ENCODE data around the gene DBX1. TPM values are rescaled to one million over a fixed set of nuclear protein-coding genes. Genes with fewer than 3 reads are reported as not detected.
"Not testable (repeated sequence)": the region's sequence is repeated elsewhere in the genome, so short reads cannot be mapped to it uniquely, and the experiment has no call there.

The DBX1 gene
- total and polyA plus RNA-seq, 8 donors: not detected

DNA sequence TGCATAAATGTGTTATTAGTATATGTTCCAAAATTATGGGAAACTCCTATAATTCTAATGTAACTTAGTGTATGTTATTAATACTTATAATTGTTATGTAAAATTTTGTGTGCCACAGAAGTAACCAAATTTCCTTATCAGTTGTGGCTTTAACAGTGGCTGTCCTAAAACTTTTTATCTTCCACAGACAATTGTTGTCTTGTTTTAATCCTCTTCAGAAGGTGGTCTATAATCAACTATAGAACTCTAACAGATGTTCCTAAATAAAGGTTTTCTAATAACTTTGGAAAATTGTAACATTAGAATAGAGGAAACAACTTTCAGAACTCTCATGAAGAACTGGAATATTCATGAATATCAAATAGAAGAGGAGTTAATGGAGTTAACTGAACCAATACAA is 44.4 kb upstream of the DBX1 start:
- peaks cover 43 to 55% of the 10 kb centered on the region in 2 donors for H3K27me3 ChIP-seq
- H3K27ac ChIP-seq: no peak overlapping the region
- no peak for ATAC-seq
- H3K9me3 ChIP-seq: no peaks in the 10 kb centered on the region
- TF ChIP-seq, protein P1, sequence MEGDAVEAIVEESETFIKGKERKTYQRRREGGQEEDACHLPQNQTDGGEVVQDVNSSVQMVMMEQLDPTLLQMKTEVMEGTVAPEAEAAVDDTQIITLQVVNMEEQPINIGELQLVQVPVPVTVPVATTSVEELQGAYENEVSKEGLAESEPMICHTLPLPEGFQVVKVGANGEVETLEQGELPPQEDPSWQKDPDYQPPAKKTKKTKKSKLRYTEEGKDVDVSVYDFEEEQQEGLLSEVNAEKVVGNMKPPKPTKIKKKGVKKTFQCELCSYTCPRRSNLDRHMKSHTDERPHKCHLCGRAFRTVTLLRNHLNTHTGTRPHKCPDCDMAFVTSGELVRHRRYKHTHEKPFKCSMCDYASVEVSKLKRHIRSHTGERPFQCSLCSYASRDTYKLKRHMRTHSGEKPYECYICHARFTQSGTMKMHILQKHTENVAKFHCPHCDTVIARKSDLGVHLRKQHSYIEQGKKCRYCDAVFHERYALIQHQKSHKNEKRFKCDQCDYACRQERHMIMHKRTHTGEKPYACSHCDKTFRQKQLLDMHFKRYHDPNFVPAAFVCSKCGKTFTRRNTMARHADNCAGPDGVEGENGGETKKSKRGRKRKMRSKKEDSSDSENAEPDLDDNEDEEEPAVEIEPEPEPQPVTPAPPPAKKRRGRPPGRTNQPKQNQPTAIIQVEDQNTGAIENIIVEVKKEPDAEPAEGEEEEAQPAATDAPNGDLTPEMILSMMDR (IDR thresholded peaks at IDR 0.05): no peak
- H3K36me3 ChIP-seq: no peaks in the 10 kb centered on the region
- no peak overlapping the region for H3K4me3 ChIP-seq
- intact Hi-C loops (cut with DNase I): no loop called here
- H3K4me1 ChIP-seq: no peaks in the 10 kb centered on the region
- DNase-seq: no peak

DNA sequence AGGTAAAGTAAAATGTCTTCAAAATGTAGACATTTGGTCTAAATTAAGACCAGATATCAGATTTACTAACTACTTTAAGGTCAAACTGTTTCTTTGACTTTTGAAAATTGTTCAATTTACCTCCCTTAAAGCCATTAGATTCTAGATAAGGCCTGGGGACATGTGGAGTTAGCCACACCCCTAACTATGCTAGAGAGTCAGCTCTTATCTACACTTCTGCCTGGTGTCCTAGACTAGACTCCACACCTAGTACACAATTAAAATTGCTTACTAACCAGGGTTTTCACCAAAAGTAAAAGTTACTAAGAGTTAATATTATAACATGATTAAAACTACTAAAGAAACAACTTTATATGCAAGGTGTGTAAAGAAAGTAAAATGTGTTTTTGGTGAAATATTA is 43.6 kb upstream of the DBX1 start:
- no peaks in the 10 kb centered on the region for H3K4me1 ChIP-seq
- no peak overlapping the region for H3K4me3 ChIP-seq
- ATAC-seq: no peak
- TF ChIP-seq, protein P1 (IDR thresholded peaks at IDR 0.05): no peak
- no peaks in the 10 kb centered on the region for H3K9me3 ChIP-seq
- DNase-seq: no peak
- intact Hi-C loops (cut with DNase I): no loop called here
- H3K36me3 ChIP-seq: no peaks in the 10 kb centered on the region
- H3K27ac ChIP-seq: no peak overlapping the region
- H3K27me3 ChIP-seq: peaks cover 38 to 54% of the 10 kb centered on the region in 2 donors

DNA sequence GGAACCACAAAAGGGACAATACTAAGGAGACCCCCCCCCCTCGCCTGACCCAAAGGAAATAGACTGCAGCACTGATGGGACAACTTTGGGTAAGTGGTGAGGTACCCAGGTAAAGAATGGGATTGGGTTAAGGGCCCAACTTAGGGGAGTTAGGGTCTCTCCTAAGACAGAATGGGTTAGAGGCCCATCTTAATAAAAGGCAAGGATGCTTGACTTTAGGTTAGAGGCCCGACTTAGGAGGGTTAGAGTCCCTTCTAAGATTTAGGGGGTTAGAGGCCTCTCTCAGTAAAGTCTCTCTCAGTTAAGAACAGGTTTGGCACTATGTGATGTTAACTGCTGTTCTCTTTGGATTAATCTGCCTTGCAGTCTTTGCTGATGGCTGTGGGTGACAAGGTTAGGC is 41.0 kb upstream of the DBX1 start:
- DNase-seq (no peak), ATAC-seq (no peak)
- Histone ChIP-seq H3K27me3 (peaks cover 12 to 28% of the 10 kb centered on the region in 2 donors), H3K9me3 (no peaks in the 10 kb centered on the region), H3K4me1 (no peaks in the 10 kb centered on the region), H3K27ac (no peak overlapping the region), H3K4me3 (no peak overlapping the region), H3K36me3 (no peaks in the 10 kb centered on the region)
- TF ChIP-seq, protein P1 (IDR thresholded peaks at IDR 0.05): no peak
- intact Hi-C loops (cut with DNase I): no loop called here

DNA sequence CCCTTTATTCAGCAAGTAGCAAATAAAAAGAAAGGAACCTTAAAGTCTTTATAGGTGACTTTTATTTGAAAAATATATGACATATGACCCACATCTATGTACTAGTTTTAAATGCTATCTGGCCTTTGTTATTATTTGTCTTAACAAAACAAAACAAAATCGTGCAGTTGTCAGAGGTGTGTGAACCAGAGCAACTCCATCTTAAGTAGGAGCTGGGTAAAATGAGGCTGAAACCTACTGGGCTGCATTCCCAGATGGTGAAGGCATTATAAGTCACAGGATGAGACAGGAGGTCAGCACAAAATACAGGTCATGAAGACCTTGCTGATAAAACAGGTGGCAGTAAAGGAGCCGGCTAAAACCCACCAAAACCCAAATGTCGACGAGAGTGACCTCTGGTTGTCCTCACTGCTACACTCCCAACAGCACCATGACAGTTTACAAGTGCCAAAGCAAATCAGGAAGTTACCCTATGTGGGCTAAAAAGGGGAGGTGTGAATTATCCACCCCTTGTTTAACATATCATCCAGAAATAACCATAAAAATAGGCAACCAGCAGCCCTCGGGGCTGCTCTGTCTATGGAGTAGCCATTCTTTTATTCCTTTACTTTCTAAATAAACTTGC is 40.2 kb upstream of the DBX1 start:
- intact Hi-C loops (cut with DNase I); ATAC-seq; DNase-seq; H3K9me3 ChIP-seq; H3K27ac ChIP-seq; H3K36me3 ChIP-seq; H3K4me3 ChIP-seq; H3K4me1 ChIP-seq: not testable (repeated sequence)
- H3K27me3 ChIP-seq: peaks cover 5 to 20% of the 10 kb centered on the region in 2 donors

DNA sequence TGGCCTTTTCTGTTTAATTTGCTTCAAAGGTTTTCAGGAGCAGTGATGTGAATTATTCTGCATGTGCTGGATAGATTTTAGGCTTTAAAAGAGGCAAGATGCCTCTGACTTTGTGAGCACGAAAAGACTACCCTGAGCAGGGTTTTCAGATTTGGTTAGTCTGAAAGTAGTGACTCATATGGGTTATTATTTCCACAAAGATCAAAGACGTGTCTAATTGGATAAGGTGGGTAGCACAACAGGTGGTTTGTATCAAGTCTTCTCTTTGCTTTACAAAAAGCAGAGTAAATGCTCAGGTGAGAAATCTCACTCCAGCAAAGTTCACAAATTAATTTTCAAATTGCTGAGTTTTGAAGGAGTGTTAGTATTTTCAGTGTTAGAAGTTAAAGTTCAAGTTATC is 37.6 kb upstream of the DBX1 start:
- TF ChIP-seq, protein P1 (IDR thresholded peaks at IDR 0.05): no peak
- intact Hi-C loops (cut with DNase I): no loop called here
- peaks cover 0 to 9% of the 10 kb centered on the region in 2 donors for H3K27me3 ChIP-seq
- DNase-seq (no peak), ATAC-seq (no peak)
- no peak overlapping the region for H3K4me3 ChIP-seq
- no peaks in the 10 kb centered on the region for H3K36me3 ChIP-seq
- no peaks in the 10 kb centered on the region for H3K9me3 ChIP-seq
- no peaks in the 10 kb centered on the region for H3K4me1 ChIP-seq
- H3K27ac ChIP-seq: no peak overlapping the region

DNA sequence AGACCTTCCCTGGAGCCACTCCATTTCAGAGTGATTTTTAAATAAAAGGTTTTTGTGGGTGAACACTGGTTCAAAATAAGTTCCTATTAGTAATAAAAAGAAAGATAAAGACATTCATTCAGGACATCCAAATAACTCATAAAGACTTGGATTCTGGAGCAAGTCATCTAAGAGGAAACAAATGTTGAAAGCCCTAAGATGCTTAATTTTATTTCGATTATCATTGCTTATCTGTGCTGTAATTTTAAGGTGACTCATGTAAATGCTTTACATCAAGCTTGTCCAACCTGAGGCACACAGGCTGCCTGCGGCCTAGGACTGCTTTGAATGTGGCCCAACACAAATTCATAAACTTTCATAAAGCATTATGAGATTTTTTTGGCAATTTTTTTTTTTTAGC is 34.2 kb upstream of the DBX1 start:
- intact Hi-C loops (cut with DNase I): no loop called here
- no peak overlapping the region for H3K4me3 ChIP-seq
- TF ChIP-seq, protein P1 (IDR thresholded peaks at IDR 0.05): no peak
- no peak overlapping the region for H3K27ac ChIP-seq
- ATAC-seq (no peak), DNase-seq (no peak)
- peaks cover 0 to 6% of the 10 kb centered on the region in 2 donors for H3K27me3 ChIP-seq
- no peaks in the 10 kb centered on the region for H3K36me3 ChIP-seq
- H3K4me1 ChIP-seq: no peaks in the 10 kb centered on the region
- H3K9me3 ChIP-seq: no peaks in the 10 kb centered on the region

Measured in left lung (tissue), 10 donors.